ENCODE measurements around the gene PPP3CB. TPM values are rescaled to one million over a fixed set of nuclear protein-coding genes. Genes with fewer than 3 reads are reported as not detected.

PPP3CB gene
- total and polyA plus RNA-seq, 2 donors (not counting 3 experiments of a cell fraction or from before 2014, with no cell fraction given), result 13.5 to 30.4 TPM

DNA sequence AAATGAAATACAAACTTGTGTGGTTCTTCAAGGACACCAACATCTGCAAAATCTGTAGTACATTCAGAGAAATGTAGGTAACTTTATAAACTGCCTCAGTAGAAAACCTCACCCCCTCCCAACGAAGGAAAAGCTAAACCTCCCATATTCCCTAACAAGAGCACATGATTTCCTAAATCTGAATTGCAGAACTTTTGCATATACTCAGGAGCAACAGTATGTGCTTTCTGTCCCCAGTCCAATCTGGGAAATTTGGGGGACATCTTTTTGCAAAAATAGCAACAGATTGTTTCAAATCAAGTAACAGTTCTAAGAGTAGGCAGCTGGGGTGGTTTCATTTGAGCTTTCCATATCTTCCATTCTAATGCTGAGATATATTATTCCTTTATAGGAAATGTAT lies 46.7 kb downstream of the PPP3CB start:
- Histone ChIP-seq H3K4me1 (ENCODE audit: control insufficient read depth, extremely low read depth, insufficient read depth, low read length) (no peaks in the 10 kb centered on the region), H3K4me2 (ENCODE audit: insufficient read depth, low read length) (no peak overlapping the region), H3K9me1 (replicated peaks; ENCODE audit: control insufficient read depth, extremely low read depth, insufficient read depth, low read length) (no peaks in the 10 kb centered on the region), H3K4me3 (replicated peaks in 1 of 3; ENCODE audit: insufficient read depth in 1 of 3, low read depth in 1 of 3, low read length in 3 of 3) (no peak overlapping the region), H3K79me2 (ENCODE audit: control insufficient read depth, insufficient read depth, low read length) (no peaks in the 10 kb centered on the region), H3K9me3 (replicated peaks; ENCODE audit: control insufficient read depth, insufficient read depth, low read length) (no peaks in the 10 kb centered on the region), H3K27ac (ENCODE audit: insufficient read depth, low read depth, low read length) (no peak overlapping the region), H4K20me1 (replicated peaks; ENCODE audit: control insufficient read depth, extremely low read depth, insufficient read depth, low read length) (no peaks in the 10 kb centered on the region), H3K27me3 (ENCODE audit: control insufficient read depth in 2 of 2, insufficient read depth in 2 of 2, low read length in 2 of 2) (no peaks in the 10 kb centered on the region), H3K36me3 (ENCODE audit: control insufficient read depth in 2 of 2, extremely low read depth in 1 of 2, insufficient read depth in 2 of 2, low read length in 2 of 2) (peaks cover 1 to 2% of the 10 kb centered on the region in 2 experiments), H3K9ac (replicated peaks; ENCODE audit: extremely low read depth, insufficient read depth, low read length) (no peak overlapping the region), H2AFZ (ENCODE audit: low read depth, low read length) (no peak overlapping the region)
- CTCF ChIA-PET, result no interaction called here
- TF ChIP-seq, protein P1, sequence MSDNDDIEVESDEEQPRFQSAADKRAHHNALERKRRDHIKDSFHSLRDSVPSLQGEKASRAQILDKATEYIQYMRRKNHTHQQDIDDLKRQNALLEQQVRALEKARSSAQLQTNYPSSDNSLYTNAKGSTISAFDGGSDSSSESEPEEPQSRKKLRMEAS (IDR thresholded peaks at IDR 0.05; ENCODE audit: insufficient read depth, insufficient read length), result no peak
- no peak for TF ChIP-seq GATA2 (IDR thresholded peaks at IDR 0.05; ENCODE audit: insufficient read depth, insufficient read length, low read depth, low read length)
- no peak for TF ChIP-seq EZH2 (IDR thresholded peaks at IDR 0.05; ENCODE audit: borderline replicate concordance, low read depth, low read length, severe bottlenecking)
- no peak for TF ChIP-seq POLR2A (IDR thresholded peaks at IDR 0.05; ENCODE audit: low read depth, low read length)
- TF ChIP-seq, protein P2, sequence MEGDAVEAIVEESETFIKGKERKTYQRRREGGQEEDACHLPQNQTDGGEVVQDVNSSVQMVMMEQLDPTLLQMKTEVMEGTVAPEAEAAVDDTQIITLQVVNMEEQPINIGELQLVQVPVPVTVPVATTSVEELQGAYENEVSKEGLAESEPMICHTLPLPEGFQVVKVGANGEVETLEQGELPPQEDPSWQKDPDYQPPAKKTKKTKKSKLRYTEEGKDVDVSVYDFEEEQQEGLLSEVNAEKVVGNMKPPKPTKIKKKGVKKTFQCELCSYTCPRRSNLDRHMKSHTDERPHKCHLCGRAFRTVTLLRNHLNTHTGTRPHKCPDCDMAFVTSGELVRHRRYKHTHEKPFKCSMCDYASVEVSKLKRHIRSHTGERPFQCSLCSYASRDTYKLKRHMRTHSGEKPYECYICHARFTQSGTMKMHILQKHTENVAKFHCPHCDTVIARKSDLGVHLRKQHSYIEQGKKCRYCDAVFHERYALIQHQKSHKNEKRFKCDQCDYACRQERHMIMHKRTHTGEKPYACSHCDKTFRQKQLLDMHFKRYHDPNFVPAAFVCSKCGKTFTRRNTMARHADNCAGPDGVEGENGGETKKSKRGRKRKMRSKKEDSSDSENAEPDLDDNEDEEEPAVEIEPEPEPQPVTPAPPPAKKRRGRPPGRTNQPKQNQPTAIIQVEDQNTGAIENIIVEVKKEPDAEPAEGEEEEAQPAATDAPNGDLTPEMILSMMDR (IDR thresholded peaks at IDR 0.05; ENCODE audit: extremely low read depth in 1 of 2, insufficient read depth in 1 of 2, low read depth in 1 of 2, low read length in 2 of 2), result no peak
- TF ChIP-seq JUN (IDR thresholded peaks at IDR 0.05; ENCODE audit: borderline replicate concordance, insufficient read depth, insufficient read length, low read depth), result no peak
- no peak for TF ChIP-seq FOS (IDR thresholded peaks at IDR 0.05; ENCODE audit: borderline replicate concordance, insufficient read depth, low read length)
- no peak for TF ChIP-seq MYC (IDR thresholded peaks at IDR 0.05; ENCODE audit: low read depth, low read length)
- no peak for TF ChIP-seq POLR2AphosphoS5 (IDR thresholded peaks at IDR 0.05; ENCODE audit: insufficient read depth, low read depth, low read length)
- DNase-seq (ENCODE audit: low read depth, low spot score), result no peak
- BruUV-seq (replicated peaks), result no TSS peak
- intact Hi-C loops (cut with micrococcal nuclease), result no loop called here
- FAIRE-seq, result no peak
- POLR2A ChIA-PET, result no interaction called here
- dilution Hi-C loops (cut with MboI; ENCODE audit: extremely low pct_ligation_motif_present, low sequenced_read_pairs), result no loop called here

All from endothelial cell of umbilical vein (primary cell).